Heart left ventricle (tissue), 16 donors: ENCODE measurements around the gene EDRF1. TPM values are rescaled to one million over a fixed set of nuclear protein-coding genes. Genes with fewer than 3 reads are reported as not detected.
A peak's percentile ranks its signal among the peaks of the same experiment; 100 is the strongest.

Source experiments
- ATAC-seq, 4 donors: fragments of 200-7000 bp; cut with Tn5 transposase; one replicate each; pipeline ENCODE4 v1.9.1; 2020 to 2022; ENCODE audit warnings: moderate library complexity in 4 of 4, mild to moderate bottlenecking in 3 of 4, moderate number of reproducible peaks in 1 of 4
- DNase-seq, 5 donors: peaks; one replicate each; pipeline ENCODE4 v3.0.0-alpha.2; 2020
- H3K27ac ChIP-seq, 12 donors: fragments of 200-600 bp; sonication (generic) in 4 of 12; one replicate each; pipeline versions ENCODE4 v1.5.0 to v1.8.0; 2016 to 2022; ENCODE audit warnings: mild to moderate bottlenecking in 2 of 12
- H3K27me3 ChIP-seq, 9 donors: fragments of 200-600 bp; sonication (generic) in 2 of 9; one replicate each; pipeline versions ENCODE4 v1.5.1 to v1.8.0; 2016 to 2022; ENCODE audit warnings: mild to moderate bottlenecking in 3 of 9
- H3K36me3 ChIP-seq, 9 donors: fragments of 200-600 bp; sonication (generic) in 2 of 9; one replicate each; pipeline versions ENCODE4 v1.5.0 to v1.8.0; 2018 to 2022; ENCODE audit warnings: mild to moderate bottlenecking in 2 of 9
- H3K4me1 ChIP-seq, 12 donors: fragments of 200-600 bp; sonication (generic) in 4 of 12; one replicate each; pipeline versions ENCODE4 v1.5.0 to v1.8.0; 2016 to 2022; ENCODE audit warnings: mild to moderate bottlenecking in 3 of 12
- H3K4me3 ChIP-seq, 12 donors: fragments of 200-600 bp; sonication (generic) in 4 of 12; one replicate each; pipeline versions ENCODE4 v1.5.0 to v1.8.0; 2017 to 2022; ENCODE audit warnings: mild to moderate bottlenecking in 9 of 12, moderate library complexity in 4 of 12
- H3K9me3 ChIP-seq, 12 donors: fragments of 200-600 bp; sonication (generic) in 4 of 12; one replicate each; pipeline versions ENCODE4 v1.5.0 to v1.8.0; 2016 to 2022; ENCODE audit warnings: mild to moderate bottlenecking in 1 of 12
- CTCF ChIP-seq, 12 donors: fragments of 200-600 bp; sonication (generic) in 4 of 12; IDR thresholded peaks; one replicate each; pipeline versions ENCODE4 v1.5.0 to v1.8.0; 2018 to 2022; ENCODE audit warnings: antibody characterized with exemption in 12 of 12, mild to moderate bottlenecking in 5 of 12
- POLR2A ChIP-seq, 2 donors: fragments of 450-650 bp; IDR thresholded peaks; one replicate each; pipeline ENCODE4 v1.6.1; 2017; ENCODE audit warnings: antibody characterized with exemption in 2 of 2, mild to moderate bottlenecking in 2 of 2, moderate library complexity in 2 of 2
- WGBS, 4 donors: extraction: QIAGEN DNeasy Blood & Tissue Kit in 2 of 4; methylation state at CpG; one replicate each; pipeline versions ENCODE4 v1.1.5 to v1.1.7; 2013 to 2018; 5-methylcytosine and 5-hydroxymethylcytosine counted together
- intact Hi-C, 10 donors: fragments of 100-400 bp; cut with DNase I; formaldehyde crosslinking; loops; one replicate each; pipeline versions ENCODE4 v1.11.1 to v1.14.2; 2022
- polyA plus RNA-seq, 2 donors: library from polyadenylated mRNA; stranded (reverse); fragments of 200-250 nt; gene quantifications; one replicate each; pipeline ENCODE4 v1.2.3, GENCODE V29; 2013
- total RNA-seq, 9 donors: library from RNA; depleted of rRNA in 2 of 9; stranded (reverse); fragments of >200 nt in 2 of 9; fragmentation: NEBNext Ultra II Directional in 3 of 9; extraction: Animal tissue kit (Norgen Biotek cat#: 25700) in 3 of 9; gene quantifications; one replicate each; pipeline versions ENCODE4 v1.1.0 to v1.2.4, GENCODE V29; 2016 to 2023
- donor health status: ischemic (EF 13 %, LVEDD 7.1; RV severe dilation, severe dysfunction).
- donor health status: healthy with polysubstance abuse.
- donor health status: DM: no; HTN: yes; CAD: no.
- donor health status: DM: no; HTN: no; CAD: no.
- donor health status: ischemic (EF 25% LVEDD 6.9; RV normal size, moderate dysfunction).
- donor health status: ischemic (EF 25% LVEDD 5.7; RV mildly dilated, moderate dysfunction).
- donor health status: healthy.
- donor health status: DM: yes; HTN: yes; CAD: no.
- donor health status: ischemic (EF 35%, LVEDD 5.7; RV mildly dilated, moderate dysfunction).
- donor health status: nonischemic (EF 11% LVEDD 7.7; RV severe dilation, severe dysfunction).
- donor health status: DM: yes; HTN: yes; CAD: no.
- donor health status: PGD.
- donor health status: ischemic (EF 29% LVEDD 5.4; RV normal size, mild dysfunction).
- donor health status: nonischemic (EF 23%, LVEDD 6.1; RV moderate dilation, normal function).

EDRF1 gene
- total and polyA plus RNA-seq, 11 donors, result 6.9 to 13.9 (median 9.8) TPM

GRCh38 chr10:125792342-125793300 is 73.1 kb downstream of the EDRF1 start:
- DNase-seq (no peak), ATAC-seq (no peak)
- no peaks in the 10 kb centered on the region for H3K27me3 ChIP-seq
- 88 to 94% (median 91%) methylated on average over 12 to 14 of the region's 14 CpGs for WGBS, 4 donors
- H3K4me3 ChIP-seq, result no peak overlapping the region
- no peak for TF ChIP-seq CTCF (IDR thresholded peaks at IDR 0.05)
- no peak for TF ChIP-seq POLR2A (IDR thresholded peaks at IDR 0.05)
- H3K27ac ChIP-seq, result no peak overlapping the region
- H3K9me3 ChIP-seq, result no peaks in the 10 kb centered on the region
- intact Hi-C loops, result no loop called here
- H3K4me1 ChIP-seq, result peaks cover 0 to 10% (median 1%) of the 10 kb centered on the region in 12 donors
- peaks cover 0 to 94% (median 79%) of the 10 kb centered on the region in 9 donors for H3K36me3 ChIP-seq

GRCh38 chr10:125795128-125795527 is 75.6 kb downstream of the EDRF1 start:
- Histone ChIP-seq H3K36me3 (peaks cover 0 to 91% (median 77%) of the 10 kb centered on the region in 9 donors), H3K27ac (peak overlapping the region in 6 of 12 donors; percentile 11 to 55 (median 38)), H3K27me3 (no peaks in the 10 kb centered on the region), H3K9me3 (no peaks in the 10 kb centered on the region), H3K4me1 (peaks cover 0 to 10% (median 1%) of the 10 kb centered on the region in 12 donors), H3K4me3 (no peak overlapping the region)
- ATAC-seq, result peak; percentile 79 to 95 (median 86)
- peak in 3 of 5 donors; percentile 53 to 77 (median 54) for DNase-seq
- intact Hi-C loops, result no loop called here
- TF ChIP-seq CTCF (IDR thresholded peaks at IDR 0.05), result no peak
- TF ChIP-seq POLR2A (IDR thresholded peaks at IDR 0.05), result no peak
- 37 to 61% (median 48%) methylated on average over 2 of the region's 2 CpGs for WGBS, 4 donors

DNA sequence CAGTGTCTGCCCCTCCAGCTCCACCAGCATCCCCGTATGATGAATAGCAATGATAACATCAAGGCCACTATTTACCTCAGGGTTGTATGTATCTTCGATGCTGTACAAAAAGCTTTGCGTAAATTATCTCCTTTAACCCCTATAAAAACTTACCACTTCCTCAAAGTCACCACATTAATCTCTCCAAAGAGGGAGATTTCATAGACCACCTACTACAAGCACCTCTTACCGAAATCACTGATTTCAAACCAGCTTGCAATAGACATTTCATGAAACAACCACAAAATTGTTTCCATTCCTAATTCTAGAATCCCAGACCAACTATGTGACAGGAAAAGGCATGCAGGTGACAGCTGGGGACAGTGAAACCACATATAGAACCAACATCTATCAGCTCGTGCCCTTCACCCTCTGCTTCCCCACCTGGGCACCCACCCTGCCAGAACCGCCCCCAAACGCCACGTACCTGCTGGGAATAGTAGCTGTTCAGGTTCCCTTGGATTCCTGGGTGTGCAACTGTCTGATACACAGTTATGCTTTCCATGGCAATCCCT is 76.2 kb downstream of the EDRF1 start:
- peaks cover 0 to 10% (median 1%) of the 10 kb centered on the region in 12 donors for H3K4me1 ChIP-seq
- H3K9me3 ChIP-seq, result no peaks in the 10 kb centered on the region
- H3K27me3 ChIP-seq, result no peaks in the 10 kb centered on the region
- ATAC-seq (no peak), DNase-seq (no peak)
- TF ChIP-seq POLR2A (IDR thresholded peaks at IDR 0.05), result no peak
- TF ChIP-seq CTCF (IDR thresholded peaks at IDR 0.05), result no peak
- no peak overlapping the region for H3K4me3 ChIP-seq
- 82 to 92% (median 86%) methylated on average over 8 of the region's 8 CpGs for WGBS, 4 donors
- intact Hi-C loops, result no loop called here
- H3K36me3 ChIP-seq, result peaks cover 0 to 92% (median 77%) of the 10 kb centered on the region in 9 donors
- H3K27ac ChIP-seq, result peak overlapping the region in 6 of 12 donors; percentile 11 to 55 (median 31)

- no peaks in the 10 kb centered on the region for H3K9me3 ChIP-seq
- peaks cover 0 to 10% (median 1%) of the 10 kb centered on the region in 12 donors for H3K4me1 ChIP-seq
- H3K27ac ChIP-seq, result no peak overlapping the region
- no peaks in the 10 kb centered on the region for H3K27me3 ChIP-seq
- ATAC-seq (no peak), DNase-seq (no peak)
- TF ChIP-seq POLR2A (IDR thresholded peaks at IDR 0.05) (no peak), CTCF (IDR thresholded peaks at IDR 0.05) (no peak)
- no peak overlapping the region for H3K4me3 ChIP-seq
- peaks cover 0 to 93% (median 69%) of the 10 kb centered on the region in 9 donors for H3K36me3 ChIP-seq
- intact Hi-C loops, result no loop called here
- 89 to 95% (median 93%) methylated on average over 8 of the region's 8 CpGs for WGBS, 4 donors
Measured at GRCh38 chr10:125797424-125797823, 77.9 kb downstream of the EDRF1 start.
